ENCODE results near the gene WNT9B. TPM values are rescaled to one million over a fixed set of nuclear protein-coding genes. Genes with fewer than 3 reads are reported as not detected.

WNT9B gene
- total RNA-seq, 1 experiment from 2014 or later: 0.70 TPM

DNA sequence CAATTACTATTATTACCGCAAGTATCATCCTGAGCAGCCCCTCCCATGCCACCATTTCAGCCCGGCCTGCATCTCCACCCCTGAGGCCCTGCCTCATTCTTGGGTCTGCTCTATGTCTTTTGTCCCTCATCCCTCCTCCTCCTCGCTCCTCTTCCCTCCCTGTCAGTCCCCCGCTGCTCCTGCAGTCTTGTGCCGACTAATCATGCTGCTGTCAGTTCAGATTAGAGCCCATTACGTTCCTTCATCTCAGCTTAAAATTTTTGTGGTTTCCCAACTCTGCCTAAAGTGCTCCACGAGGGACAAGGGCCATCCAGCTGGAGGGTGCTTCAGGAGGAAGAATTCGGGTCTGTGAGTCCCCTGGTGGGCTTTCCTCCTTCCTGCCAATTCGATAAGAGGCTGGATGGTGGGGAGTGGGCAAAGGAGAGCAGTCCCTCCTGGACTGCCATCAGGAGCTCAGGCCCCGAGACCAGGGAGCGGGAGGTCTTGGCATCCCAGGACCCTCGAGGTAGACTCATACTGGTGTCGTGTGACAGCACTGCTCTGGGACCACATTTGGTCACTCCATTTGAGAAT lies 38.7 kb downstream of the WNT9B start:
- Histone ChIP-seq H3K27me3 (ENCODE audit: insufficient read depth, low read length) (no peaks in the 10 kb centered on the region), H3K4me1 (ENCODE audit: insufficient read depth, low read length) (no peaks in the 10 kb centered on the region), H3K18ac (ENCODE audit: insufficient read length, low read depth, low read length) (no peak overlapping the region), H4K8ac (replicated peaks; ENCODE audit: insufficient read length, low read depth, low read length) (no peak overlapping the region), H3K14ac (ENCODE audit: insufficient read depth, low read length) (no peak overlapping the region), H3K4me2 (ENCODE audit: insufficient read depth, insufficient read length, low read length) (no peak overlapping the region), H4K20me1 (ENCODE audit: control insufficient read depth, insufficient read depth, insufficient read length) (peaks cover 2% of the 10 kb centered on the region), H2BK5ac (ENCODE audit: insufficient read length, low read length) (no peak overlapping the region), H2AK5ac (ENCODE audit: insufficient read length, low read length) (no peak overlapping the region), H3K4ac (ENCODE audit: low read depth, low read length) (no peak overlapping the region), H3K9me3 (ENCODE audit: control insufficient read depth, low read depth, low read length) (no peaks in the 10 kb centered on the region), H2AFZ (ENCODE audit: low read length) (no peak overlapping the region), H2BK120ac (ENCODE audit: low read depth, low read length, poor library complexity, severe bottlenecking) (no peak overlapping the region), H3K9ac (ENCODE audit: extremely low read depth, insufficient read length, low read length) (no peak overlapping the region), H2BK15ac (ENCODE audit: low read depth, low read length) (no peak overlapping the region), H4K91ac (ENCODE audit: insufficient read length, low read depth, low read length) (no peak overlapping the region), H3T11ph (ENCODE audit: low read length) (no peak overlapping the region), H3K23ac (ENCODE audit: insufficient read length, low read depth, low read length) (no peak overlapping the region), H3K79me1 (ENCODE audit: insufficient read depth, low read depth, low read length, poor library complexity, severe bottlenecking) (no peaks in the 10 kb centered on the region), H3K56ac (ENCODE audit: insufficient read length, low read depth, low read length) (no peak overlapping the region), H3K27ac (ENCODE audit: insufficient read length, low read depth, low read length) (no peak overlapping the region), H2BK20ac (ENCODE audit: low read depth, low read length, poor library complexity, severe bottlenecking) (no peak overlapping the region), H4K5ac (ENCODE audit: insufficient read length, low read depth, low read length) (no peak overlapping the region), H3K79me2 (ENCODE audit: insufficient read depth, low read length) (no peaks in the 10 kb centered on the region), H3K23me2 (ENCODE audit: insufficient read length, low read depth, low read length, poor library complexity, severe bottlenecking) (no peaks in the 10 kb centered on the region), H2BK12ac (ENCODE audit: insufficient read length, low read depth, low read length) (no peak overlapping the region)
- Mint-ChIP-seq H3K4me3 (no peak overlapping the region), H3K27ac (no peak overlapping the region; a peak in 1 of 7 replicates), H3K9me3 (no peaks in the 10 kb centered on the region), H3K4me1 (peaks cover 14 to 20% of the 10 kb centered on the region in 2 experiments), H3K27me3 (ENCODE audit: low read depth) (peaks cover 11% of the 10 kb centered on the region), H3K36me3 (ENCODE audit: insufficient read depth in 1 of 3, low read depth in 3 of 3) (no peaks in the 10 kb centered on the region)
- TF ChIP-seq CTCF (conservative IDR thresholded peaks at IDR 0.05): no peak
- no CpG with 5 or more reads among the region's 13 CpGs for WGBS (ENCODE audit: extremely low coverage, insufficient read length, low lambda C conversion rate)
- no peak for DNase-seq
